HG02642 (cell line): ENCODE measurements around the gene LRMDA.

Experiments
- ATAC-seq: cut with Tn5 transposase; IDR thresholded peaks from one replicate; pipeline ENCODE4 v1.9.1; 2021; ENCODE audit warnings: mild to moderate bottlenecking; ENCODE audit not compliant: unreplicated experiment, poor library complexity

LRMDA gene

DNA sequence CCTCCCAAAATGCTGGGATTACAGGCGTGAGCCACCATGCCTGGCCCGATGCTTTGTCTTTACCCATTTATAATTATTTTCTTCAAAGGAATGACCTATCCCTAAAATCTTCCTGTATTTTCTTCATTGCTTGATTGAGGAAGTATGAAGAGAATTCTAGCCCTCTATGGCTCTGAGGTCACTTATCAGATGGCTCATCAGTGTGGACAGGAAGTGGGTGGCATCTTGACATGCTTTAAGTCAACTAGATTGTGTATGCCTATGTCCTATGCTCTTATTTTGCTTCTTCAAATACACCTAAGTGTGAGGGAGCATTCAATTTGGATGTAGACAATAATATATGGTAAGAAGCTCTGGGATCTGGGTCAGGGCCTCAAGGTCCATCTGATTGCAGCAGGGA, 1020.5 kb downstream of the LRMDA start:
- no peak for ATAC-seq

DNA sequence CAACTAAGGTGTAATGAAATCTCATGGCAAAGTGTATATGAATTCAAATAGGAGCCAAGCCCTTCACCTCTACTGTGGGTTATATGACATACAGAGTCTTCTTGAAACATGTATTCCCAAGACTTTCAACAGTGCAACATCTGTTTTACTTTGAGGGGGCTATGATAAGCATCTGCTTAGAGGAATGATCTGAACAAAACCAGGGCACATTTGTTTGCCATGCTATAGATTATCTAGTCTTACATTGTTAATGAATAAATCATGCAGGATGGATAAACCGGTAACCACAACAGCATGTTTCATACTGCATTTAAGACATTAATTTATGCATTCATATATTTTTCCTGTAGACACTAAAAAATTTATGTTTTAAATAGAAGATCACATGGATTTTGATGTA, 1021.9 kb downstream of the LRMDA start:
- ATAC-seq: no peak

DNA sequence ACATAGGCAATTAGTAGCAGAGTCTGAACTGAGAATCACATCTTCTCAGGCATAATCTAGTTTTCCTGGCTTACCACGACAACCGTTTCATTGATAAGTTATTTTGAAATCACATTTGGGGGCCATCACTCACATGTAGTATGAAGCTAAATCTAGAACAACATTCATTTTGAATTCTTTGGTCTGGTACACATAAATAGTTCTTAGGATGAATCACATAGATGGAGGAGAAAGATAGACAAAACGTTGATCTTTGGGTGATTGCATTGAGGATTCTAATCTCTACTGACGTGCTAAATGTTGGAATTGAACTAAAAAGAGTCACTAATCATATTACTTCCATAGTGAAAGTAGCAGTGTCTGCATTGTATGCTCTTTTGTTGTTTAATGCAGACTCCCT, 1022.6 kb downstream of the LRMDA start:
- ATAC-seq: no peak

DNA sequence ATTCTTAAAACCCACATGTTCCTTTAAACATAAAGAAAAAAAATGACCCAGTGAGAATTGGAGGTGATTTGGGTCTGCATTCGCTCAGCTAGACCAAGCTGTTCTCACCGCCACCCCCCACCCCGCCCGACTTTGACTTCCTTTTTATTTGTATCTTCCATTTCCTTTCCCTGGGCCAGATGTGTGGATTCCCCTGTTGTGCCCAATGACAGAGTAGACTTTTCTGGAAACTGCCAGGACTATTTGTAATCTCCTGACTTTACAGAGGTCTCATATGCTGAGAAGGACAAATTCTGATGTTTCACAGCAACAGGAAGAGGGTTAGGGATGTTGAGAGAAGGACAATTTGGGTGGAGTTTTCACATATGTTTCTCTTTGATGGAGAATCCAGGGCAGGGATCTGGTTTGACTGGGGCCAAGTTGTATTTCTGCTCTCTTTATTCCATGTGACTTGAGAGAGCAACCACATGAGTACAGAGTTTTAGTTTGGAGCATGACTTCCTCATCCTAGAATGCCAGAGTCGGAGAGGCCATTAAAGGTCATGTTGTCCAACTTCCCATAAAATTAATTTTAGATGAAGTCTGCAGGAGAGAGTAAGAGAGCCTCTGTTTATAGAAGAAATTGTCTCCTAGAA, 1023.2 kb downstream of the LRMDA start:
- ATAC-seq: no peak

DNA sequence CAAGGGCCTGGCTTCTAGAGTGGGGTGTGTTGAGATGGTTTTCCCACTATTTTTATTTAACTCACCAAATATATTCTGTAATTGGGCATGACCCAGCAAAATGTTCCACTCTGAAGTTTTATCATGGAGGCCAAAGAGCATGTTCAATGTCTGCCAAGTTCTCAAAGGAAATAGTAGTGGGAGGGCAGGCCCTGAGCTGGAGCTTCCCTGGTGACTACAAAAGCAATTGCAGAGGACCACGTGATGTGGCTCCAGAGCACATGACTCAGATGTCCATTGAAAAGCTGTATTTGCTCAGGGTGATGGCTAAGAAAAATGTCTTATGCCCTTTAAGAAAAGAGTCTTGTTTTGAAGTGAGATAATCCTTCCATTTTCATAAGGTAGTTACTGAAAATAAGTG, 1024.8 kb downstream of the LRMDA start:
- no peak for ATAC-seq

DNA sequence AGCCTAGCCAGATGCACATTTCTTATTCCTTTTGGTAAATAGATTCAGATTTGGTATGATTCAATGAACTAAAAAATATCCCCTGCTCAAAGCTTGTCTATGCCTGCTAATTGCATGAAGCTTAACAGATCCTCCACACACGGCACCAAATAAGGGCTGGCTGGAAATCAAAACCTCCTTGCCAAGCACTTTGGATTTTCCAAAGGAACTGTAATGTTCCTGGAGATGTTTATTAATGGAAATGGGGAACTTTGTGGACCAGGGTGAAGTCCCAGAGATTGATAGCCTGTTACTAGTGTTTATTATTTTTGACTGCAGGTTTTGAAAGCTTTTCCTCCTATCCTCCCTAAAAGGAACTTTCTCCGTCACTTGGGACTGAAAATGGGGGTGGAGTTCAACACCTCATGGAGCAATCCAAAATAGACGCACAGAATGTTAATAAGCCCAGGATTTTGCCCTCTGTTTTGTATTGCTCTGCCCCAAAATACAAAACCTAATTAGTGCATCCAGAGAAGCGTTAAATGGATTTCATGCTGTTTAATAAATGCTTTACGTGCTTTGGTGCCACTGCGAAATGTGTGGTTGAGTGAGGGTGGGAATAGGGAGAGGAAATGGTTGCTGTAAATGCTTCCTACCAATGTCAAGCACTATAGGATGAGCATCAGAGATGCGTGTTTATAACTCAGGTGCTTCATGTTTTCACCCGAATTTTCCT, 1027.7 kb downstream of the LRMDA start:
- no peak for ATAC-seq

DNA sequence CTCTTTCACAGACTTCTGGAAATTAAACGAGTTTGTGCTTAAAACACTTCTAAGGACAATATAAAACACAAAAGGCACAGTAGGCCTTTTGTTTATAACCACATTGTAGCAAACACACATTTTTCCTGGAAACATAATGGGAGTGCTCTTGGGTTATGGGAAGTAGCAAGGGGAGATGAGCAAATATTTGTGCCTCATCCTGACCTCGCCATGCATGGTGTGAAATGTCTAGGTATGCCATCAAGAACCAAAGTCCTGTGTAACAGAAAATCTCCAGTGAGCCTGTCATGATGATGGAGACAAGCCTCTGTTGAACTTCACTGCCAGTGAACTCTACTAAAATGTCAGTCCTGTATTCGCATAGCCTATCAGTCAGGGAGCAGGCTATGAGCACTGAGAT, 1029.6 kb downstream of the LRMDA start:
- ATAC-seq: no peak

DNA sequence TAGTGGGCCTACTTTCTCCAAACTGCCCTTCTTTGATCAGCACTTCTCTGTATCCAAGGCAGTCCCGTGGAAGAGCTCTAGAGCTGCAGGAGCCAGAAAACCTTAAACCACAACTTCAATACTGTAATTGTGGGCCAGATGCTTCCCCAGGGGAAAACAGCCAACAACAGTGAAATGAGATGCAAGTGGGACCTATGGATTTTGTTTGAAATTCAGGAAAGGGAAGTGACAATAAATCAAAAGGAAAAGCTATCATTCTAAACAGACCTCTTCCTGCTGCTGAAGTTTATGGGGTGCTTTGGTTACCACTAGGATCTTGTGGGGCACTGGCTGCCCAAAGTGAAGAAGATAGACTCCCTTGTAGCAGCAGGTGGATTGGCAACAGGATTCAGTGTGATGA, 1031.7 kb downstream of the LRMDA start:
- ATAC-seq: no peak

DNA sequence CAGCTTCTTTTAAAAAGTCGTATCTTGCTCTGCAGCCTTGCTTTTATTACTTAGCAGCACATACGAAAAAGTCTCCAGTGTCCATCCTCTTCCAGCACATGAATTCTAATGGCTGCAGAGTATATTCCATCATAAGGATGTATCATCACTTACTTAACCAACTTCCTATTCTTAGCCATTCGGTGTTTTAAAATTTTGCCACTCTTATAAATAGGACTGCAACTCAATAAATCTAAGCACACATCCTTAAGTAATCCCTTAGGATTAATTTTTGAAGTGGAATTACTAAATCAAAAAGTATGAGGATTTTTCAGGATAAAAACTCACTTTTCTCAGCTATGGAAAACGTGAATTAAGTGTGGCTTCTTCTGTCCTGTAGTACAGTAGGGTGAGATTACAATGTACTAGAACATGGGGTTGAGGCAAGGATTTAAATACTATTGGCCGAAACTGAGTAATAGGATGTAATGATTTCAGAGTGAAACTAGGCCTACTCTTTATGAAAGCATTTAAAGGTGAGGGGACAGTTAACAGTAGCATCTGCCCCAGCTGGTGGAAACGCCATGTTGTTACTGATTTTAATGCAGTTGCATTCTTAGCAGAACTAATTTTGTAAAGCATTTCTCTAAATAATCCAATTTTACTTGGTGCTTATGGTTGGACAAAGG, 1035.5 kb downstream of the LRMDA start:
- ATAC-seq: no peak

DNA sequence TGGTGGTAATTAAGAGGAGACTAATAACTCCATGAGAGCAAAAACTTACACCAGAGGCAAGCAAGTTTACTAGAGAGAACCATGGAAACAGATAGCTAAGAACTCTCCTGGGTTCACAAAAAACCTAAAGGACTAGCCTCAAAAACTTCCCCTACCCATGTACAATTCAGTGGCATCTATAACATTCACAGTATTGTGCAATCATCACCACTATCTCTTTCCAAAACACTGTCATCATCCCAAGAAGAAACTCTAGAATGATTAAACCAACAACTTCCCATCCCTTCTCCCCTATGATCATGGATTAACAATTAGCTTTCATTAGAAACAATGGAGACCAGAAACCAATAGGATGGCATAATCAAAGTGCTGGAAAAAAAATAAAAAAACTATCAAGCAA, 1038.3 kb downstream of the LRMDA start:
- no peak for ATAC-seq

DNA sequence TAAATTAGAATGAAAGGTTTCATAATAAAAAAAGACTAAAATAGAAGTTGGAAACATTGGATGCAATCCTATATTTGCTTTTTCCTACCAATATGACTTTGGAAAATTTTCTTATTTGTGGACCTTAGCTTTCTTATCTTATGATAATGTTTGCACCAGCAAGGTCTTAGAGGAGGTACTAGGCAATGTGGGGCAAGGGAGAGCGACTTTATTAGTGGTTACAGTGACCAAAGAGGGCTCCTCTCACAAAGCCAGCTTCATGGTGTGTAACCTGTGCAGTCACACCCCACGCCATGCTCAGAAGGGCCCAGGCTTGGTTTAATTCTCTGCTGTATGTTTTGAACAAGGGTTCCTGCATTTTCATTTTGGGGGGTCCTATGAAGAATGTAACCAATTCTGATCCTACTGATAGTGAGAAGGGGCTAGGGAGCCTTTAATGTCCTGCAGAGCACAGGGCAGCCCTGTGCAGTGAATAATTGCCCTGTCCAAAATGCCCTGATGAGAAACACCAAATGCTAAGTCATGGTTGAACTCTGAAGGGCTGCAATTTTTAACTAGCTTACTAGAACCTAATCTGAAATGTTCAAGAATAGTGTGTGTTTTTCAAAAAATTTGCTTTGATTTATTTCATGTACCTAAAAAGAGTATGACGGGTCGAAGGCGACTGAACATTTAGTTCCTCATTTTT, 1047.8 kb downstream of the LRMDA start:
- no peak for ATAC-seq

DNA sequence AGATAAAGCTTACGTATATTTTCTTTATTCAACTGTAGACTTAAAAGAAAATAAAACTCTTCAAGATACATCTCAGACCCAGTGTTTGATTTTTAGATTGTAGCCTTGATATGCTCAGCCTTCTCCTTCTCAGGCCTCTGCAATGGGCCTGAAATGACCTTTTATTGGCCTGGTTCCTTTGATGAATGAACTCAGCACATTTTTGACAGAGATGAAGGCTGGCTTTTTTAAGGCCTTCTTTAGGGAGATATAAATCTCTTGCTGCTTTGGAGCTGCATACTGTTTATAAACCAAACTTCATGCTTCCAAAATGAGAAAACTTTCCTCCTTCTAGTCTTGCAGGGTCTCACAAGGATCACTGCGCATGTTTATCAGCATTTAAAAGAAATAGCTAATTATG, 1049.8 kb downstream of the LRMDA start:
- ATAC-seq: no peak

DNA sequence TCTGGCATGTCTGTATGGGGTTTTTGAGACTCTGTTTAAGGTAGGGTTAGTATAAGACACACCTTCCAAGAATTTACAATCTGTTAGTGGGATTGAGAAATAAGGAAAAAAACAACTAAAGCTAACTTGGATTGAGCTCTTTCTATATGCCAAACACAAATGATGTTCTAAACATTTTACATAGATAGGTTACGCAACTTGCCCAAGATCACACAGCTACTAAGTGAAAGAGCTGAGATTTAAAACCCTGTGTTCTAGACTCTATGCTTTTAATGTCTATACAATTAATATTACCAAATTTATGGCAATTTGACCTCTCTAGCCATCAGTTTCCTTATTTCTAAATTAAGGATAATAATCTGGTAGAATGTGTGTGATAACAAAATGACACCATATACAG, 1056.2 kb downstream of the LRMDA start:
- ATAC-seq: no peak

DNA sequence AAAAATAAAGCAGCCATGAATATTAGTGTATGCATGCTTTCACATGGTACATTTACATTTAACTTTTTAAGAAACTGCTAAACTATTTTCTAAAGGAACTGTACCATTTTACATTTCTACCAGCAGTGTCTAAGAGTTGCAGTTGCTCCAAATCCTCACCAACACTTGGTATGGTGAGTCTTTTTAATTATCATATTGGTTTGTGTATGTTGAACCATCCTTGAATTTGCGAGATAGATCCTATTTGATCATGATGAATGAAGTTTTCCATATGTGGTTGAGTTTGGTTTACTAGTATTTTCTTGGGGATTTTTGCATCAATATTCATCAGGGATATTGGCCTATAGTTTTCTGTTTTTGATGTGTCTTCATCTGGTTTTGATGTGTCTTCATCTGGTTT, 1057.2 kb downstream of the LRMDA start:
- no peak for ATAC-seq

DNA sequence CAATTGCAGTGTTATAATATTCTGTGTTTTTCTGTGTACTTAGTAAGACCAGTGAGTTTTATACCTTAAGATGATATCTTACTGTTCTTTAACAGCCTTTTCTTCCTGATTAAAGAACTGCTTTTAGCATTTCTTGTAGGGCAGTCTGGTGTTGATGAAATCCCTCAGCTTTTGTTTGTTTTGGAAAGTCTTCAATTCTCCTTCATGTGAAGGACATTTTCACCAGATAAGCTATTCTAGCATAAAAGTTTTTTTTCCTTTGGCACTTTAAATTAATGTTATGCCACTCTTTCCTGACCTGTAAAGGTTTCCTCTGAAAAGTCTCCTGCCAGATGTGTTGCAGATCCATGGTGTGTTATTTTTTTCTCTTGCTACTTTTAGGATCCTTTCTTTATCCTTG, 1059.8 kb downstream of the LRMDA start:
- no peak for ATAC-seq

DNA sequence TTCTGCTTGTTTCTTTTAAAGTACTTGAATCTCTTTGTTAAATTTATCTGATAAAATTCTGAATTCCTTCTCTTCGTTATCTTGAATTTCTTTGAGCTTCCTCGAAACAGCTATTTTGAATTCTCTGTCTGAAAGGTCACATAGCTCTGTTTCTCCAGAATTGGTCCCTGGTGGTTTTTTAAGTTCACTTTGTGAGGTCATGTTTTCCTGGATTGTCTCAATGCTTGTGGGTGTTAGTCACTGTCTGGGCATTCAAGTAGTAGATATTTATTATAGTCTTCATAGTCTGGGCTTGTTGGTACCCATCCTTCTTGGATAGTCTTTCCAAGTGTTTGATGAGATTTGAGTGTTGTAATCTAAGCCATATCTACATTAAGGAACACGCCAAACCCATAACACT, 1060.6 kb downstream of the LRMDA start:
- ATAC-seq: no peak

DNA sequence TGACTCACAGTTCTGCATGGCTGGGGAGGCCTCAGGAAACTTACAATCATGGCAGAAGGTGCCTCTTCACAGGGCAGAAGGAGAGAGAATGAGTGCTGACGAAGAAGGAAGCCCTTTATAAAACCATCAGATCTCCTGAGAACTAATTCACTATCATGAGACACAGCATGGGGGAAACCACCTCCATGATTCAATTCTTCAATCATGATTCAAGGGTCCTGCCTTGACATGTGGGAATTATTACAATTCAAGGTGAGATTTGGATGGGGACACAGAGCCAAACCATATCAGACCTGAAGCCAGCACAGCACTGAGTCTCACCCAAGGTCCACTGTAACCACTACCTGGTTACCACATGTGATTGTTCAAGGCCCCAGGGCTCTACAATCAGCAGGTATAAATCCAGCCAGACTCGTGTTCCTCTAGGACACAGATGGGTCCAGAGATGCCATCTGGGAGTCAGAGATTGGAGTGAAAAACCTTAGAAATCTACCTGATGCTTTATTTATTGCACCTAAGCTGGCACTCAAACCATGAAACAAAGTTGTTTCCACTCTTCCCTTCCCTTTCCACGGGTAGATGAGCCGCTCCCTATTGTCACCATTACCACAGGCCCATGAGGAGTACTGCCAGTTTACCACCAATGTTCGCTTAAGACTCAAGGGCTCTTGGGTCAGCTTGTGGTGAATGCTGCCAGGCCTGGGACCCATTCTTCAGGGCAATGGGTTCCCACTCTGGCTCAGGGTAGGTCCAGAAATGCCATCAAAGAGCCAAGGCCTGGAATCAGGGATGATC, 1061.5 kb downstream of the LRMDA start:
- no peak for ATAC-seq

DNA sequence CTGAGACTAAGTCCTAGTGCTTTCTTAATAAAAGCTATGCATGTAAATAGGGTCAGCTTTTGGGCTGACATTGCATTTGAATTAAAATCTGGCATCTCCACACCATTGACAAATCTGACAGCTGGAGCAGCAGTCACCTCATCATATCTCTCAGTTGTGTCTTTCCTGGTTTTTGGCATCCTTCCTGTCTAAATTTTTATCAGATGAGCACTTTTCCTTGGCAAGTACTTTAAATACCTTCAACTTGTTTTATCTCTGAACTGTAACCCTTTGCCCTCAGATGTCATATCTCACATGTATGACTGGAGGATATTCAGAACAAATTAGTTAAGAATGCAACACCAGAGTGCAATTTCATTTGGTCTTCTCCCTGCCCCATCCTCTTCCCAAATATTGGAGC, 1066.2 kb downstream of the LRMDA start:
- ATAC-seq: no peak

DNA sequence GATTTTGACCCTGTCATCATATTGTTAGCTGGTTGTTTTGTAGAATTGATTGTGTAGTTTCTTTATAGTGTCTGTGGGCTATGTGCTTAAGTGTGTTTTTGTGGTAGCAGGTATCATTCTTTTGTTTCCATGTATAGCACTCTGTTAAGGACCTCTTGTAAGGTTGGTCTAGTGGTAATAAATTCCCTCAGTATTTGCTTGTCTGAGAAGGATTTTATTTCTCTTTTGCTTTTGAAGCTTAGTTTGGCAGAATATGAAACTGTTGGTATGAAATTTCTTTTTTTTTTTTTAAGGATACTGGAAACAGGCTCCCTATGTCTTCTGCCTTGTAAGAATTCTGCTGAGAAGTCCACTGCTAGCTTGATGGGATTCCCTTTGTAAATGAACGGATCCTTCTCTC, 1073.4 kb downstream of the LRMDA start:
- ATAC-seq: no peak

DNA sequence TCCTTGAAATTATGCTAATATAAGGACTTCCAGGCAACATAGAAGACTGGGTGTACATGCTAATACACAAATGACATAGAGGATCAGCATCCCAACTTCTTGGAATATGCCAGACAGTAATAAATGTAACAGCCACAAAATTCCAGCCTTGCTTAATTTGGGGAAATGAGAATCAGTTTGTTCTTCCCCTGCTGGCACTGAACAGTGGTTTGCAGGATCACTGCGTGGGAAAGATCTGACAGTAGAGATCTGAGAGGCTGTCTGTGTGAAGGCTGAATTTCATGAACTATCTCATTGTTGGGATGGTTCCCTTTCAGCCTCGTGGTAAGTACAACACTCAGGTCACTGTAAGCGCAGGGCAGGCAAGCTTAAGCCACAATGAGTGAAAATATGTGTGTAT, 1078.0 kb downstream of the LRMDA start:
- no peak for ATAC-seq
